ENCODE data around the gene ALKAL2. TPM values are rescaled to one million over a fixed set of nuclear protein-coding genes. Genes with fewer than 3 reads are reported as not detected.
"Not testable (repeated sequence)": the region's sequence is repeated elsewhere in the genome, so short reads cannot be mapped to it uniquely, and the experiment has no call there.

Gene ALKAL2
- total RNA-seq: 1 to 10 TPM in 4 of 6 experiments, under 1 TPM in 2; 0.49 to 2.9 (median 1.0) TPM
- long read RNA-seq: 0 reads

GRCh38 chr2:287911-288757 lies at the start of gene ALKAL2:
TSS of gene ALKAL2 (minus strand) at chr2:288091. CDS start at chr2:287835, 256 bp downstream.
- Histone ChIP-seq H3K27ac (no peak within 1 kb of the TSS), H3K4me3 (peak within 1 kb of the TSS; percentile 30 to 36 (median 31)), H3K27me3 (peaks cover 0 to 8% of the 10 kb centered on the region in 2 donors), H3K36me3 (no peaks in the 10 kb centered on the region), H3K9me3 (no peaks in the 10 kb centered on the region), H3K4me1 (peaks cover 0 to 21% (median 3%) of the 10 kb centered on the region in 4 donors)
- ATAC-seq (no peak), DNase-seq (peak in 2 of 3 donors; percentile 33 to 55)
- 2% methylated on average over 9 of the region's 128 CpGs for WGBS (ENCODE audit: insufficient coverage, low coverage, low lambda C conversion rate, missing lambda C conversion rate)
- intact Hi-C loops (cut with DNase I): no loop called here
- no peak for TF ChIP-seq CTCF (IDR thresholded peaks at IDR 0.05)

GRCh38 chr2:336949-337348 lies 49.1 kb upstream of the ALKAL2 start:
- intact Hi-C loops (cut with DNase I); H3K36me3 ChIP-seq: not testable (repeated sequence)
- WGBS (ENCODE audit: insufficient coverage, low coverage, low lambda C conversion rate, missing lambda C conversion rate): 72% methylated on average over 2 of the region's 2 CpGs

GRCh38 chr2:336360-336759 lies 48.5 kb upstream of the ALKAL2 start:
- no peaks in the 10 kb centered on the region for H3K9me3 ChIP-seq
- H3K36me3 ChIP-seq: no peaks in the 10 kb centered on the region
- H3K27ac ChIP-seq: no peak overlapping the region
- intact Hi-C loops (cut with DNase I): no loop called here
- 45% methylated on average over 4 of the region's 4 CpGs for WGBS (ENCODE audit: insufficient coverage, low coverage, low lambda C conversion rate, missing lambda C conversion rate)
- DNase-seq (no peak), ATAC-seq (no peak)
- no peak overlapping the region for H3K4me3 ChIP-seq
- H3K27me3 ChIP-seq: no peaks in the 10 kb centered on the region
- TF ChIP-seq POLR2A (IDR thresholded peaks at IDR 0.05): no peak
- TF ChIP-seq CTCF (IDR thresholded peaks at IDR 0.05): no peak
- no peaks in the 10 kb centered on the region for H3K4me1 ChIP-seq

More at GRCh38 chr2:336949-337348, 49.1 kb upstream of the ALKAL2 start:
- H3K27ac ChIP-seq, H3K4me1 ChIP-seq, H3K27me3 ChIP-seq, H3K4me3 ChIP-seq, DNase-seq, H3K9me3 ChIP-seq, ATAC-seq: not testable (repeated sequence)

- ATAC-seq (peak in 1 of 4 donors; percentile 31), DNase-seq (no peak)
- 22% methylated on average over 3 of the region's 3 CpGs for WGBS (ENCODE audit: insufficient coverage, low coverage, low lambda C conversion rate, missing lambda C conversion rate)
- no peak for TF ChIP-seq POLR2A (IDR thresholded peaks at IDR 0.05)
- peak in 1 of 4 donors; percentile 26 for TF ChIP-seq CTCF (IDR thresholded peaks at IDR 0.05)
- H3K9me3 ChIP-seq: no peaks in the 10 kb centered on the region
- no peaks in the 10 kb centered on the region for H3K4me1 ChIP-seq
- no peaks in the 10 kb centered on the region for H3K36me3 ChIP-seq
- intact Hi-C loops (cut with DNase I): no loop called here
- H3K27ac ChIP-seq: no peak overlapping the region
- no peak overlapping the region for H3K4me3 ChIP-seq
- no peaks in the 10 kb centered on the region for H3K27me3 ChIP-seq
Measured at GRCh38 chr2:332592-332991, 44.7 kb upstream of the ALKAL2 start.

- no peak overlapping the region for H3K4me3 ChIP-seq
- WGBS (ENCODE audit: insufficient coverage, low coverage, low lambda C conversion rate, missing lambda C conversion rate): 55% methylated on average over 2 of the region's 4 CpGs
- intact Hi-C loops (cut with DNase I): no loop called here
- no peaks in the 10 kb centered on the region for H3K36me3 ChIP-seq
- no peaks in the 10 kb centered on the region for H3K27me3 ChIP-seq
- DNase-seq (no peak), ATAC-seq (no peak)
- no peaks in the 10 kb centered on the region for H3K4me1 ChIP-seq
- peaks cover 0 to 6% (median 0%) of the 10 kb centered on the region in 4 donors for H3K9me3 ChIP-seq
- H3K27ac ChIP-seq: no peak overlapping the region
- TF ChIP-seq CTCF (IDR thresholded peaks at IDR 0.05): no peak
- TF ChIP-seq POLR2A (IDR thresholded peaks at IDR 0.05): no peak
Measured at GRCh38 chr2:328761-329160, 40.9 kb upstream of the ALKAL2 start.
